WTC11 (cell line): ENCODE data around the gene TRPM2. TPM values are rescaled to one million over a fixed set of nuclear protein-coding genes. Genes with fewer than 3 reads are reported as not detected.

Experiments
- ATAC-seq: fragments of 200-7000 bp; cut with Tn5 transposase; 2 replicates; pipeline ENCODE4 v1.10.0; 2021; ENCODE audit warnings: mild to moderate bottlenecking, moderate library complexity
- CTCF ChIA-PET: fragments of 300-600 bp; sonication (Branson Sonifier 250); formaldehyde crosslinking; loops from one replicate; lab custom pipeline; 2021; ENCODE audit warnings: antibody characterized with exemption; lab: Charles Lee
- POLR2A ChIA-PET: fragments of 350-600 bp; sonication (Branson Sonifier 250); formaldehyde crosslinking; loops from one replicate; lab custom pipeline; 2021; ENCODE audit warnings: antibody characterized with exemption; lab: Charles Lee
- DNase-seq: peaks from one replicate; pipeline ENCODE4 v3.0.0; 2021; ENCODE audit warnings: low spot score
- H3K27ac Mint-ChIP-seq: 2 replicates; pipeline ENCODE4 v1.8.0; 2021; ENCODE audit warnings: mixed read lengths
- H3K27me3 Mint-ChIP-seq: 2 replicates; pipeline ENCODE4 v1.8.0; 2021; ENCODE audit warnings: low read depth, mild to moderate bottlenecking, moderate library complexity, mixed read lengths
- H3K36me3 Mint-ChIP-seq: 2 replicates; pipeline ENCODE4 v1.8.0; 2021; ENCODE audit warnings: mixed read lengths
- H3K4me1 Mint-ChIP-seq: 2 replicates; pipeline ENCODE4 v1.8.0; 2022; ENCODE audit warnings: mixed read lengths
- H3K4me3 Mint-ChIP-seq: 2 replicates; pipeline ENCODE4 v1.8.0; 2021; ENCODE audit warnings: mild to moderate bottlenecking, moderate library complexity, mixed read lengths
- H3K9me3 Mint-ChIP-seq: 2 replicates; pipeline ENCODE4 v1.8.0; 2021; ENCODE audit warnings: mixed read lengths
- GTF2I ChIP-seq: fragments of 250-450 bp; sonication (Bioruptor Pico); conservative IDR thresholded peaks from 2 replicates; pipeline ENCODE4 v1.4.0; 2021; ENCODE audit warnings: mild to moderate bottlenecking
- RORB ChIP-seq: fragments of 250-450 bp; sonication (Bioruptor Pico); IDR thresholded peaks from 2 replicates; pipeline ENCODE4 v1.9.0; 2021; ENCODE audit warnings: mild to moderate bottlenecking
- ZNF671 ChIP-seq: fragments of 250-450 bp; sonication (Bioruptor Pico); IDR thresholded peaks from 2 replicates; pipeline ENCODE4 v1.8.0; 2021; ENCODE audit warnings: mild to moderate bottlenecking
- total RNA-seq: library from RNA; stranded (reverse); gene quantifications from 3 replicates; pipeline ENCODE4 v1.2.3, GENCODE V29; 2021

Gene TRPM2
- total RNA-seq, 1 experiment from 2014 or later = 0.92 TPM

DNA sequence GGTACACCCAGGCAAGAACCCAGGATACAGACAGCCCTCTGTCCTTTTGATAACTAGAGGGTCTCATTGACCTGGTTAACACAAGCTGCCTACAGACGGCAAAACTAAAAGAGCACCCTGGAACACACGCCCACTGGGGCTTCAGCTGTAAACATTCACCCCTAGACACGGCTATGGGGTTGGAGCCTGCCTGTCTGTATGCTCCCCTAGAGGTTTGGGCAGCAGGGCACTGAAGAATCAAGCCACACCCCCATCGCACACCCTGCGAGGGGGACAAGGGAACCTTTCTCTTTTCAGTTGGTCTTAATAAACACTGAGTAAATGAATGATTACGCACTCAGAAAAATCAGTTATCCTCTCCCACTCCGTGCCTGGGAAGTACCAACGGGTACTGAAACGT lies 137.4 kb downstream of the TRPM2 start:
- H3K4me3 Mint-ChIP-seq = no peak overlapping the region
- peaks cover 24% of the 10 kb centered on the region for H3K4me1 Mint-ChIP-seq
- DNase-seq (no peak), ATAC-seq (no peak)
- peaks cover 9% of the 10 kb centered on the region for H3K27me3 Mint-ChIP-seq
- H3K36me3 Mint-ChIP-seq = peaks cover 55% of the 10 kb centered on the region
- ChIA-PET CTCF (interaction anchor here (1.3 to 2.2 kb wide), 4 partner anchors 11 to 303 kb away, joined by 5 to 7 read pairs (median 6); no protein-coding TSS in a partner anchor), POLR2A (no interaction called here)
- TF ChIP-seq GTF2I (CRISPR knock-in tag) (no peak), ZNF671 (no peak), RORB (CRISPR knock-in tag) (no peak)
- peaks cover 38% of the 10 kb centered on the region for H3K9me3 Mint-ChIP-seq
- no peak overlapping the region for H3K27ac Mint-ChIP-seq

Other genes with a start within 250 kb of the TRPM2 start
- 30.6 to 41.6 TPM (median 36.3 TPM) in 3 replicates for gene PWP2, start 246.2 kb upstream of the TRPM2 start, total RNA-seq
- 29.5 to 39.0 TPM (median 32.9 TPM) in 3 replicates for gene GATD3, start 219.9 kb upstream of the TRPM2 start, total RNA-seq
- 5.8 to 9.0 TPM (median 5.9 TPM) in 3 replicates for gene ICOSLG, start 112.7 kb upstream of the TRPM2 start, total RNA-seq
- not detected in 3 replicates for gene DNMT3L, start 91.7 kb upstream of the TRPM2 start, total RNA-seq
- 0.05 to 0.09 TPM in 2 of 3 replicates, not detected in the other for gene AIRE, start 67.7 kb upstream of the TRPM2 start, total RNA-seq
- gene PFKL, start 53.6 kb upstream of the TRPM2 start, total RNA-seq = 134 to 151 TPM (median 143 TPM) in 3 replicates
- 14.0 to 19.3 TPM (median 15.8 TPM) in 3 replicates for gene CFAP410, start 14.2 kb upstream of the TRPM2 start, total RNA-seq
- 4.4 to 5.7 TPM (median 4.7 TPM) in 3 replicates for gene LRRC3, start 101.9 kb downstream of the TRPM2 start, total RNA-seq
- not detected in 3 replicates for gene KRTAP10-1, start 186.6 kb downstream of the TRPM2 start, total RNA-seq
- gene KRTAP10-2, start 197.9 kb downstream of the TRPM2 start, total RNA-seq = 0.16 TPM in 1 of 3 replicates, not detected in the others
- gene KRTAP10-3, start 205.2 kb downstream of the TRPM2 start, total RNA-seq = not detected in 3 replicates
- gene KRTAP10-4, start 220.1 kb downstream of the TRPM2 start, total RNA-seq = not detected in 3 replicates
- not detected in 3 replicates for gene KRTAP10-5, start 227.0 kb downstream of the TRPM2 start, total RNA-seq
- gene KRTAP10-6, start 238.9 kb downstream of the TRPM2 start, total RNA-seq = 0.17 TPM in 1 of 3 replicates, not detected in the others
- not detected in 3 replicates for gene KRTAP10-7, start 247.0 kb downstream of the TRPM2 start, total RNA-seq